GM12878 (cell line): ENCODE measurements around the gene PRR15L. TPM values are rescaled to one million over a fixed set of nuclear protein-coding genes. Genes with fewer than 3 reads are reported as not detected.

ENCODE experiments used
- ATAC-seq: fragments of 200-7000 bp; cut with Tn5 transposase; 3 replicates; pipeline ENCODE4 v1.9.1; 2020; ENCODE audit warnings: mild to moderate bottlenecking, moderate library complexity
- BruUV-seq: library from RNA; stranded (reverse); fragments of 400-500 nt; replicated peaks from 2 replicates; lab custom pipeline; 2021; lab: Mats Ljungman, UMichigan
- CTCF ChIA-PET: fragments of 300-600 bp; sonication (Branson Sonifier 250); formaldehyde crosslinking; extraction: SDS; loops from one replicate; lab custom pipeline; 2021; ENCODE audit warnings: inconsistent platforms; lab: Yijun Ruan, JAX
- POLR2A ChIA-PET: fragments of 350-600 bp; formaldehyde crosslinking; extraction: SDS; loops from one replicate; lab custom pipeline; 2021; ENCODE audit warnings: inconsistent platforms; lab: Charles Lee
- RAD21 ChIA-PET: fragments of 300-600 bp; sonication (Branson Sonifier 250); formaldehyde crosslinking; loops from one replicate; lab custom pipeline; 2023; ENCODE audit warnings: antibody characterized with exemption; ENCODE audit not compliant: unreplicated experiment; lab: Charles Lee
- SMC1A ChIA-PET: fragments of 300-600 bp; sonication (Branson Sonifier 250); formaldehyde crosslinking; loops from one replicate; lab custom pipeline; 2023; ENCODE audit not compliant: unreplicated experiment, uncharacterized antibody; lab: Charles Lee
- DNase-seq: peaks from one replicate; pipeline ENCODE4 v3.0.0-alpha.2; 2011; ENCODE audit warnings: low read depth, low spot score
- FAIRE-seq: peaks from 3 replicates; lab custom pipeline; 2011; peaks lifted over from hg19 to GRCh38; lab: Jason Lieb, UNC
- H2AFZ ChIP-seq: 2 replicates; pipeline ENCODE4 v1.6.0; 2011; ENCODE audit warnings: low read depth, low read length, control low read depth; ENCODE audit not compliant: control insufficient read depth
- H3K27ac ChIP-seq: 2 replicates; pipeline ENCODE4 v1.5.1; 2011; ENCODE audit warnings: control low read depth; ENCODE audit not compliant: control insufficient read depth, insufficient read depth
- H3K27me3 ChIP-seq, 2 experiments: replicated peaks in 1 of 2; 2 replicates each; pipeline versions ENCODE4 v1.6.0 to v1.6.1; 2011; ENCODE audit warnings: low read length in 1 of 2; ENCODE audit not compliant: control insufficient read depth in 2 of 2, insufficient read depth in 2 of 2
- H3K36me3 ChIP-seq, 2 experiments: 2 replicates each; pipeline ENCODE4 v1.5.1; 2011; ENCODE audit warnings: low read length in 1 of 2; ENCODE audit not compliant: control insufficient read depth in 2 of 2, insufficient read depth in 2 of 2
- H3K4me1 ChIP-seq: 2 replicates; pipeline ENCODE4 v1.6.1; 2011; ENCODE audit warnings: mild to moderate bottlenecking, low read length, moderate library complexity, mixed read lengths; ENCODE audit not compliant: control insufficient read depth, insufficient read depth
- H3K4me2 ChIP-seq: 2 replicates; pipeline ENCODE4 v1.6.0; 2011; ENCODE audit warnings: control low read depth; ENCODE audit not compliant: control insufficient read depth, insufficient read depth
- H3K4me3 ChIP-seq: fragments of 200-600 bp; sonication (generic); 2 replicates; pipeline ENCODE4 v1.5.1; 2016
- H3K79me2 ChIP-seq: 2 replicates; pipeline ENCODE4 v1.6.0; 2011; ENCODE audit warnings: low read length; ENCODE audit not compliant: control insufficient read depth, insufficient read depth
- H3K9ac ChIP-seq: 2 replicates; pipeline ENCODE4 v1.8.0; 2011; ENCODE audit warnings: low read length, control low read depth, mixed read lengths; ENCODE audit not compliant: control insufficient read depth, insufficient read depth
- H3K9me3 ChIP-seq: replicated peaks from 3 replicates; pipeline ENCODE4 v1.5.1; 2011; ENCODE audit warnings: mild to moderate bottlenecking, low read length; ENCODE audit not compliant: control insufficient read depth, insufficient read depth
- H4K20me1 ChIP-seq: 2 replicates; pipeline ENCODE4 v1.6.0; 2011; ENCODE audit not compliant: control insufficient read depth, insufficient read depth
- BCL11A ChIP-seq: IDR thresholded peaks from 2 replicates; pipeline ENCODE4 v1.6.1; 2011; ENCODE audit warnings: low read depth, low read length
- CHD4 ChIP-seq: fragments of 200-600 bp; sonication (generic); IDR thresholded peaks from 2 replicates; pipeline ENCODE4 v1.6.1; 2016; ENCODE audit warnings: mild to moderate bottlenecking
- EZH2 ChIP-seq: IDR thresholded peaks from 2 replicates; pipeline ENCODE4 v1.6.1; 2012; ENCODE audit warnings: low read depth, mild to moderate bottlenecking, control low read depth, inconsistent platforms, low read length, borderline replicate concordance; ENCODE audit not compliant: control insufficient read depth
- FOS ChIP-seq: IDR thresholded peaks from 3 replicates; pipeline ENCODE4 v1.6.1; 2011; ENCODE audit warnings: borderline replicate concordance; ENCODE audit not compliant: insufficient read length; ENCODE audit errors: extremely low read depth
- GABPA ChIP-seq: IDR thresholded peaks from 2 replicates; pipeline ENCODE4 v1.6.1; 2014; ENCODE audit warnings: antibody characterized with exemption, low read depth, mild to moderate bottlenecking, inconsistent platforms
- HDAC6 ChIP-seq: fragments of 200-600 bp; sonication (generic); IDR thresholded peaks from one replicate; pipeline ENCODE4 v1.8.0; 2017; ENCODE audit warnings: antibody characterized with exemption; ENCODE audit not compliant: unreplicated experiment
- IKZF2 ChIP-seq, 2 experiments: fragments of 450-650 bp; IDR thresholded peaks; 2 replicates each; pipeline ENCODE4 v1.6.1; 2017; ENCODE audit warnings: mild to moderate bottlenecking in 2 of 2, moderate library complexity in 2 of 2
- MAX ChIP-seq: IDR thresholded peaks from 2 replicates; pipeline ENCODE4 v1.6.1; 2012; ENCODE audit warnings: low read depth, low read length, improper control_type of control experiment
- MEF2A ChIP-seq: IDR thresholded peaks from 2 replicates; pipeline ENCODE4 v1.6.1; 2011; ENCODE audit warnings: low read depth, mild to moderate bottlenecking, low read length, moderate library complexity; ENCODE audit not compliant: insufficient read depth
- NFYA ChIP-seq: IDR thresholded peaks from 2 replicates; pipeline ENCODE4 v1.6.1; 2011; ENCODE audit warnings: low read depth, mild to moderate bottlenecking, low read length, improper control_type of control experiment, borderline replicate concordance
- NFYB ChIP-seq: IDR thresholded peaks from 2 replicates; pipeline ENCODE4 v1.6.1; 2011; ENCODE audit warnings: low read depth, mild to moderate bottlenecking, low read length, improper control_type of control experiment, moderate library complexity; ENCODE audit not compliant: insufficient read depth
- PAX5 ChIP-seq: IDR thresholded peaks from 2 replicates; pipeline ENCODE4 v1.6.1; 2011; ENCODE audit warnings: low read depth, low read length, borderline replicate concordance
- PBX3 ChIP-seq: IDR thresholded peaks from 2 replicates; pipeline ENCODE4 v1.6.1; 2011; ENCODE audit warnings: mild to moderate bottlenecking, low read depth, low read length, moderate library complexity; ENCODE audit not compliant: insufficient replicate concordance
- POLR2A ChIP-seq: IDR thresholded peaks from 2 replicates; pipeline ENCODE4 v1.6.1; 2011; ENCODE audit warnings: low read depth, mild to moderate bottlenecking, low read length
- RAD21 ChIP-seq: IDR thresholded peaks from 2 replicates; pipeline ENCODE4 v1.6.1; 2011; ENCODE audit warnings: mild to moderate bottlenecking, low read depth, low read length, moderate library complexity; ENCODE audit not compliant: insufficient read depth
- RB1 ChIP-seq: fragments of 450-650 bp; formaldehyde crosslinking; IDR thresholded peaks from 2 replicates; pipeline ENCODE4 v1.6.1; 2017; ENCODE audit warnings: mild to moderate bottlenecking, borderline replicate concordance
- RFX5 ChIP-seq: IDR thresholded peaks from 2 replicates; pipeline ENCODE4 v1.6.1; 2011; ENCODE audit warnings: low read depth, low read length, improper control_type of control experiment
- SMC3 ChIP-seq: IDR thresholded peaks from 2 replicates; pipeline ENCODE4 v1.6.1; 2011; ENCODE audit warnings: low read length, improper control_type of control experiment, borderline replicate concordance
- SREBF1 ChIP-seq: IDR thresholded peaks from 2 replicates; pipeline ENCODE4 v1.6.1; 2012; ENCODE audit warnings: mild to moderate bottlenecking, low read length
- SUPT20H ChIP-seq: IDR thresholded peaks from 2 replicates; pipeline ENCODE4 v1.6.1; 2011; ENCODE audit warnings: low read depth, mild to moderate bottlenecking, low read length, moderate library complexity, borderline replicate concordance; ENCODE audit not compliant: control insufficient read depth
- WRNIP1 ChIP-seq: IDR thresholded peaks from 2 replicates; pipeline ENCODE4 v1.6.1; 2011; ENCODE audit warnings: low read depth, low read length, improper control_type of control experiment, borderline replicate concordance
- YY1 ChIP-seq: IDR thresholded peaks from 2 replicates; pipeline ENCODE4 v1.6.1; 2011; ENCODE audit warnings: low read depth, mild to moderate bottlenecking, low read length
- ZNF207 ChIP-seq: fragments of 450-650 bp; IDR thresholded peaks from 2 replicates; pipeline ENCODE4 v1.6.1; 2014; ENCODE audit warnings: antibody characterized with exemption, mild to moderate bottlenecking, borderline replicate concordance
- ZNF274 ChIP-seq: IDR thresholded peaks from one replicate; pipeline ENCODE4 v1.8.0; 2011; ENCODE audit not compliant: insufficient read length, insufficient read depth
- WGBS: methylation state at CpG from one replicate; pipeline ENCODE4 v1.1.6; 2016; ENCODE audit warnings: low lambda C conversion rate; ENCODE audit not compliant: insufficient replicate concordance, insufficient coverage; ENCODE audit errors: missing lambda C conversion rate; 5-methylcytosine and 5-hydroxymethylcytosine counted together
- in situ Hi-C: fragments of 300-500 bp; cut with MboI; formaldehyde crosslinking; loops from 9 replicates; pipeline ENCODE4 v1.14.3; 2018; ENCODE audit warnings: mixed read lengths
- intact Hi-C: fragments of 100-400 bp; cut with micrococcal nuclease; formaldehyde crosslinking; loops from one replicate; pipeline ENCODE4 v1.14.2; 2022; ENCODE audit not compliant: unreplicated experiment
- polyA plus RNA-seq, 11 experiments: library from polyadenylated mRNA; depleted of rRNA in 4 of 11; unstranded in 6 of 11; stranded (reverse) in 5 of 11; fragments of >200 nt; fragmentation: Nextera tagmentation in 4 of 11; fragmentation: Illumina TruSeq in 1 of 11; extraction: Ambion mirVana in 4 of 11; extraction: Trizol in 1 of 11; gene quantifications; 1 replicate in 1 of 11; 2 replicates in 10 of 11; pipeline versions ENCODE4 v1.2.1 to v1.2.3, GENCODE V29; 2011 to 2016; ENCODE audit warnings: inconsistent platforms in 2 of 11, missing spikeins in 2 of 11, low read depth in 1 of 11
- total RNA-seq, 4 experiments: library from RNA; depleted of rRNA in 3 of 4; stranded (reverse); fragments of >200 nt in 3 of 4; fragmentation: Illumina TruSeq in 1 of 4; extraction: Trizol in 1 of 4; gene quantifications; 2 replicates each; pipeline versions ENCODE4 v1.2.1 to v1.2.3, GENCODE V29; 2013 to 2021

PRR15L gene
- total and polyA plus RNA-seq, 10 of the 15 experiments (the other 5 are each of a cell fraction or from before 2014, with no cell fraction given): 0.11 to 0.18 TPM; not detected in 8

- H3K4me2 ChIP-seq: no peak overlapping the region
- no peaks in the 10 kb centered on the region for H4K20me1 ChIP-seq
- H3K9me3 ChIP-seq: no peaks in the 10 kb centered on the region
- H3K27ac ChIP-seq: no peak overlapping the region
- RAD21 ChIA-PET: interaction anchor here (0.9 to 5.0 kb wide), 13 partner anchors 9 to 135 kb away, joined by 3 to 107 read pairs (median 5); no protein-coding TSS in a partner anchor
- H2AFZ ChIP-seq: no peak overlapping the region
- SMC1A ChIA-PET: interaction anchor here (0.6 to 17.2 kb wide), 11 partner anchors 11 to 137 kb away, joined by 3 to 332 read pairs (median 5); partner anchors contain the start of gene SCRN2
- no peaks in the 10 kb centered on the region; the same call in 1 of the 2 replicates for H3K4me1 ChIP-seq
- H3K9ac ChIP-seq: no peak overlapping the region
- WGBS: 9% methylated on average over 7 of the region's 7 CpGs
- CTCF ChIA-PET: interaction anchor here (0.7 to 12.3 kb wide), 33 partner anchors 8 to 809 kb away, joined by 3 to 454 read pairs (median 5); partner anchors contain the start of genes CDK5RAP3, PNPO and SCRN2
- in situ Hi-C loops: no loop called here
- no peaks in the 10 kb centered on the region for H3K79me2 ChIP-seq
- BruUV-seq: no TSS peak
- peaks cover 31 to 58% of the 10 kb centered on the region in 2 experiments for H3K36me3 ChIP-seq
- POLR2A ChIA-PET: interaction anchor here (0.6 to 1.7 kb wide), 3 partner anchors 39 to 75 kb away, joined by 3 to 8 read pairs (median 7); no protein-coding TSS in a partner anchor
- FAIRE-seq: peak; percentile 54
- intact Hi-C loops: loop anchor here (1.0 kb wide), 1 partner anchor 40 kb away; no protein-coding TSS in a partner anchor
- H3K27me3 ChIP-seq: no peaks in the 10 kb centered on the region
- no peak for DNase-seq
- peak; percentile 98 for ATAC-seq
- no peak overlapping the region for H3K4me3 ChIP-seq
- TF ChIP-seq ZNF207 (no peak), POLR2A (no peak), BCL11A (no peak), MAX (no peak), SMC3 (peak; percentile 90), HDAC6 (no peak), EZH2 (no peak), RB1 (no peak), RFX5 (no peak), RAD21 (peak; percentile 86), PAX5 (no peak), NFYA (no peak), PBX3 (no peak), CHD4 (no peak), WRNIP1 (no peak), MEF2A (no peak), YY1 (peak; percentile 53; the same call in 1 of the 2 replicates), GABPA (no peak), ZNF274 (no peak), SUPT20H (no peak), IKZF2 (IDR thresholded peaks at IDR 0.05) (no peak), NFYB (no peak), SREBF1 (no peak), FOS (no peak)
Observed at GRCh38 chr17:47978324-47978723, 20.6 kb upstream of the PRR15L start.
